ENCODE measurements around the gene ELMO1. TPM values are rescaled to one million over a fixed set of nuclear protein-coding genes. Genes with fewer than 3 reads are reported as not detected.

Gene ELMO1
- total RNA-seq, 1 experiment from 2014 or later = not detected

GRCh38 chr7:37081436-37081835, 367.2 kb downstream of the ELMO1 start:
- no peak overlapping the region for H3K4me3 ChIP-seq
- no peaks in the 10 kb centered on the region for H3K4me1 ChIP-seq (replicated peaks)
- H3K27me3 ChIP-seq (replicated peaks) = no peaks in the 10 kb centered on the region
- no peaks in the 10 kb centered on the region for H3K36me3 ChIP-seq
- no peak overlapping the region for H3K27ac ChIP-seq
- DNase-seq (ENCODE audit: low read depth in 1 of 2, low spot score in 2 of 2) = no peak
- no peaks in the 10 kb centered on the region for H3K9me3 ChIP-seq (replicated peaks)

GRCh38 chr7:37079420-37079819, 369.2 kb downstream of the ELMO1 start:
- no peaks in the 10 kb centered on the region for H3K27me3 ChIP-seq (replicated peaks)
- H3K9me3 ChIP-seq (replicated peaks) = no peaks in the 10 kb centered on the region
- H3K4me1 ChIP-seq (replicated peaks) = no peaks in the 10 kb centered on the region

GRCh38 chr7:37076668-37077067, 372.0 kb downstream of the ELMO1 start:
- no peaks in the 10 kb centered on the region for H3K9me3 ChIP-seq (replicated peaks)
- no peak overlapping the region for H3K27ac ChIP-seq
- H3K4me1 ChIP-seq (replicated peaks) = no peaks in the 10 kb centered on the region
- H3K4me3 ChIP-seq = no peak overlapping the region
- no peak for DNase-seq (ENCODE audit: low read depth in 1 of 2, low spot score in 2 of 2)
- H3K27me3 ChIP-seq (replicated peaks) = no peaks in the 10 kb centered on the region
- no peaks in the 10 kb centered on the region for H3K36me3 ChIP-seq

More at GRCh38 chr7:37079420-37079819, 369.2 kb downstream of the ELMO1 start:
- DNase-seq (ENCODE audit: low read depth in 1 of 2, low spot score in 2 of 2) = no peak
- H3K4me3 ChIP-seq = no peak overlapping the region
- H3K36me3 ChIP-seq = no peaks in the 10 kb centered on the region
- H3K27ac ChIP-seq = no peak overlapping the region

- no peaks in the 10 kb centered on the region for H3K27me3 ChIP-seq (replicated peaks)
- no peak overlapping the region for H3K27ac ChIP-seq
- DNase-seq (ENCODE audit: low read depth in 1 of 2, low spot score in 2 of 2) = no peak
- no peaks in the 10 kb centered on the region for H3K4me1 ChIP-seq (replicated peaks)
- H3K36me3 ChIP-seq = no peaks in the 10 kb centered on the region
- no peaks in the 10 kb centered on the region for H3K9me3 ChIP-seq (replicated peaks)
- no peak overlapping the region for H3K4me3 ChIP-seq
Measured at GRCh38 chr7:37074370-37074769, 374.3 kb downstream of the ELMO1 start.

- H3K36me3 ChIP-seq = no peaks in the 10 kb centered on the region
- H3K27ac ChIP-seq = no peak overlapping the region
- H3K4me1 ChIP-seq (replicated peaks) = no peaks in the 10 kb centered on the region
Measured at GRCh38 chr7:37071124-37071523, 377.5 kb downstream of the ELMO1 start.

GRCh38 chr7:37070471-37070870, 378.2 kb downstream of the ELMO1 start:
- no peaks in the 10 kb centered on the region for H3K36me3 ChIP-seq
- no peaks in the 10 kb centered on the region for H3K9me3 ChIP-seq (replicated peaks)
- H3K27ac ChIP-seq = no peak overlapping the region
- no peaks in the 10 kb centered on the region for H3K27me3 ChIP-seq (replicated peaks)
- no peaks in the 10 kb centered on the region for H3K4me1 ChIP-seq (replicated peaks)
- no peak overlapping the region for H3K4me3 ChIP-seq
- DNase-seq (ENCODE audit: low read depth in 1 of 2, low spot score in 2 of 2) = no peak

More at GRCh38 chr7:37071124-37071523, 377.5 kb downstream of the ELMO1 start:
- Histone ChIP-seq H3K4me3 (no peak overlapping the region), H3K9me3 (replicated peaks) (no peaks in the 10 kb centered on the region), H3K27me3 (replicated peaks) (no peaks in the 10 kb centered on the region)
- no peak for DNase-seq (ENCODE audit: low read depth in 1 of 2, low spot score in 2 of 2)

GRCh38 chr7:37070031-37070430, 378.6 kb downstream of the ELMO1 start:
- Histone ChIP-seq H3K36me3 (no peaks in the 10 kb centered on the region), H3K9me3 (replicated peaks) (no peaks in the 10 kb centered on the region), H3K27me3 (replicated peaks) (no peaks in the 10 kb centered on the region), H3K27ac (no peak overlapping the region), H3K4me1 (replicated peaks) (no peaks in the 10 kb centered on the region), H3K4me3 (no peak overlapping the region)
- DNase-seq (ENCODE audit: low read depth in 1 of 2, low spot score in 2 of 2) = no peak

- no peak overlapping the region for H3K27ac ChIP-seq
Measured at GRCh38 chr7:37069336-37069735, 379.3 kb downstream of the ELMO1 start.

GRCh38 chr7:37068902-37069301, 379.8 kb downstream of the ELMO1 start:
- H3K27me3 ChIP-seq (replicated peaks) = no peaks in the 10 kb centered on the region
- no peaks in the 10 kb centered on the region for H3K36me3 ChIP-seq
- H3K27ac ChIP-seq = no peak overlapping the region
- DNase-seq (ENCODE audit: low read depth in 1 of 2, low spot score in 2 of 2) = no peak
- no peaks in the 10 kb centered on the region for H3K4me1 ChIP-seq (replicated peaks)
- no peak overlapping the region for H3K4me3 ChIP-seq
- H3K9me3 ChIP-seq (replicated peaks) = no peaks in the 10 kb centered on the region

More at GRCh38 chr7:37069336-37069735, 379.3 kb downstream of the ELMO1 start:
- H3K4me1 ChIP-seq (replicated peaks) = no peaks in the 10 kb centered on the region
- no peaks in the 10 kb centered on the region for H3K9me3 ChIP-seq (replicated peaks)
- H3K36me3 ChIP-seq = no peaks in the 10 kb centered on the region
- DNase-seq (ENCODE audit: low read depth in 1 of 2, low spot score in 2 of 2) = no peak
- no peaks in the 10 kb centered on the region for H3K27me3 ChIP-seq (replicated peaks)
- H3K4me3 ChIP-seq = no peak overlapping the region

GRCh38 chr7:37068038-37068437, 380.6 kb downstream of the ELMO1 start:
- no peak overlapping the region for H3K27ac ChIP-seq
- no peaks in the 10 kb centered on the region for H3K27me3 ChIP-seq (replicated peaks)
- DNase-seq (ENCODE audit: low read depth in 1 of 2, low spot score in 2 of 2) = no peak
- H3K4me1 ChIP-seq (replicated peaks) = no peaks in the 10 kb centered on the region
- H3K9me3 ChIP-seq (replicated peaks) = no peaks in the 10 kb centered on the region
- no peak overlapping the region for H3K4me3 ChIP-seq
- H3K36me3 ChIP-seq = no peaks in the 10 kb centered on the region

GRCh38 chr7:37065779-37066271, 382.8 kb downstream of the ELMO1 start:
- H3K4me3 ChIP-seq = no peak overlapping the region
- H3K27me3 ChIP-seq (replicated peaks) = no peaks in the 10 kb centered on the region
- no peaks in the 10 kb centered on the region for H3K4me1 ChIP-seq (replicated peaks)
- H3K9me3 ChIP-seq (replicated peaks) = no peaks in the 10 kb centered on the region
- no peaks in the 10 kb centered on the region for H3K36me3 ChIP-seq
- no peak overlapping the region for H3K27ac ChIP-seq
- no peak for DNase-seq (ENCODE audit: low read depth in 1 of 2, low spot score in 2 of 2)

- no peaks in the 10 kb centered on the region for H3K9me3 ChIP-seq (replicated peaks)
- no peak overlapping the region for H3K27ac ChIP-seq
- H3K27me3 ChIP-seq (replicated peaks) = no peaks in the 10 kb centered on the region
- H3K4me3 ChIP-seq = no peak overlapping the region
- DNase-seq (ENCODE audit: low read depth in 1 of 2, low spot score in 2 of 2) = no peak
- H3K36me3 ChIP-seq = no peaks in the 10 kb centered on the region
- H3K4me1 ChIP-seq (replicated peaks) = no peaks in the 10 kb centered on the region
Measured at GRCh38 chr7:37062560-37062859, 386.2 kb downstream of the ELMO1 start.

GRCh38 chr7:37061849-37062559, 386.7 kb downstream of the ELMO1 start:
- Histone ChIP-seq H3K27ac (no peak overlapping the region), H3K27me3 (replicated peaks) (no peaks in the 10 kb centered on the region), H3K36me3 (no peaks in the 10 kb centered on the region), H3K9me3 (replicated peaks) (no peaks in the 10 kb centered on the region), H3K4me3 (no peak overlapping the region), H3K4me1 (replicated peaks) (no peaks in the 10 kb centered on the region)
- DNase-seq (ENCODE audit: low read depth in 1 of 2, low spot score in 2 of 2) = no peak

GRCh38 chr7:37056234-37056912, 392.3 kb downstream of the ELMO1 start:
- DNase-seq (ENCODE audit: low read depth in 1 of 2, low spot score in 2 of 2) = no peak
- Histone ChIP-seq H3K4me1 (replicated peaks) (no peaks in the 10 kb centered on the region), H3K27ac (no peak overlapping the region), H3K36me3 (no peaks in the 10 kb centered on the region), H3K27me3 (replicated peaks) (no peaks in the 10 kb centered on the region), H3K9me3 (replicated peaks) (no peaks in the 10 kb centered on the region), H3K4me3 (no peak overlapping the region)
